HS-27A (cell line): ENCODE data around the gene SNRNP200.
A peak's percentile ranks its signal among the peaks of the same experiment; 100 is the strongest.

Source experiments
- DNase-seq: peaks from one replicate; pipeline ENCODE4 v3.0.0-alpha.2; 2012; ENCODE audit warnings: low read depth, missing footprints

The SNRNP200 gene

DNA sequence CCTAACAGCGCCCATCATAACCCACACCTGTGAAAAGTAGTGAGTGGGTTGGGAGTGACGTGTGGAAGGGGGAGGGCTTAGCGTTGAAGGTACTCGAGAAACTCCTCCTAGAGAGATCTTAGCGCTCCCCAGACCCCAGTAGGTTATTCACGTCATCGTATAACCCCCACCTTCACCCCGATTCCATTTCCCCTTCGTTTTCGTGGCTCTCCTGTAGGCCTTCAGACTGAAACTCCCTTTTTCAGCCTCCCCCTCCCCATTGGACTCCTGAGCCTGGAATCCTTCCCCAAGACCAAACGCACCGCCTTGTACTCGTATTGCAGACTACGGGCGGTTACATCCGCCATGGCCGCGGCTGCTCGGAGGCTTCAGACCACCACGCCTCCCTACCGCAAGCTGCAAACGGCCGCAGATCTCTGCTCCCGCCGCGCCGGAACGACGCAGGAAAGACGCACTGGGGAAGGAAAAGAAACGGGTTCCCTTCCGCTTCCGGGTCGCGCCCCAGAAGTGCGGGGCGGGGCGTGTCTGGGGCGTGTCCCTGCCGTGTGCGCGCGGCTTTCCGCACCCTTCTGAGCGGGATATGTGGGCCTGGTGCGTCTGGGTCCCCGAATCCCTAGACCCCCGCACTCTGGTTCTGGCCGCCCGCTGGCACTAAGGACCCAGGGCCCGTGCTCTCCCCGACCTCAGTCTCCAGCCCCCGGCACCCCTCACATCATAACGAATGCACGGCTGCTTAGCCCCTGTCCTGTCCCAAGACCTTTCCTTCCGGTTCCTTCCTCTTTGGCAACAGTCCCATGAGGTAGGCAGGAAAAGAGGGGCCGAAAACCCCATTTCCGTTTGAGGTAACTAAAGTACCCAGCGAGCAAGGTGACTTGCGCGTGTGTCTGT, at the start of gene SNRNP200:
TSS of gene SNRNP200 (minus strand) at position 456 of the 888 bp plus-strand sequence. CDS start at position 347, 109 bp downstream.
- DNase-seq: peak; percentile 62

DNA sequence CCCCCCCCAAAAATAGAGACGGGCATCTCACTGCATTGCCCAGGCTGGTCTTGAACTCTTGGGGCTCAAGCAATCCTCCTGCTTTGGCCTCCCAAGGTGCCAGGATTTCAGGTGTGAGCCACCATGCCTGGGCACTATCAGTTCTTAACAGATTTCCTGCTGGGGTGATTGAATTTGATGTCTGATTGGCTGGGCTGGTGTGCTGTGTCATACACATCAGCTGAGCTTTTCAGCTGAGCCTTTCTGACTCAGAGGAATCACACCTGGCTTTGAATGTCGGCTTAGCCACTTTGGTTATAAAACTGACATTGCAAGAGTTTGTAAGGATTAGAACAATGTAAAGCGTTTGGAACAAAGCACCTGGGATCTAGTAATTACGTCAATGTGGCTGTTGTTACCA, 49.1 kb upstream of the SNRNP200 start:
- no peak for DNase-seq

DNA sequence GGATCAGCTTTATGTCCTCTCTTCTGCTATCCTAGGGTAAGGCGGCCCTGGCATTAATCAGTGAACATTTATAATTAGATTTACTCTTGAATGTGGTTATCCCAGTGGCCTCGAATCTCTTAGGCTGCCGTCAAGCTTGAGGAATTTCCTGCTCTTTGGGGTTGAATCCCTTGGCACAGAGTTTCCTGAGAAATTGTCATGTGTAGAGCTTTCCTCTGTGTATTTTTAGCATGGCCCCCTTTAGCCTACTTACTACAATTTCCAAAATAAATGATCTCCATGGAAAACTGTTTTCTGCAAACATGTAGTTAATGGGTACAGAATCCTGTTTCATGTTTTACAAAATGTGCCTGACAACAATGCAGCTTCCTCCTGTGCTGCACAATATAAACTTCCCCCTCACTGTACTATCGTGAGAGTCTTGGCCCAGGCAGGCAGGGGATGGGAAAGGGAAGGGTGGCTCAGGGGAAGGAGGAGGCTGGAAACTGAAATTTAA, 48.3 kb upstream of the SNRNP200 start:
- DNase-seq: no peak

DNA sequence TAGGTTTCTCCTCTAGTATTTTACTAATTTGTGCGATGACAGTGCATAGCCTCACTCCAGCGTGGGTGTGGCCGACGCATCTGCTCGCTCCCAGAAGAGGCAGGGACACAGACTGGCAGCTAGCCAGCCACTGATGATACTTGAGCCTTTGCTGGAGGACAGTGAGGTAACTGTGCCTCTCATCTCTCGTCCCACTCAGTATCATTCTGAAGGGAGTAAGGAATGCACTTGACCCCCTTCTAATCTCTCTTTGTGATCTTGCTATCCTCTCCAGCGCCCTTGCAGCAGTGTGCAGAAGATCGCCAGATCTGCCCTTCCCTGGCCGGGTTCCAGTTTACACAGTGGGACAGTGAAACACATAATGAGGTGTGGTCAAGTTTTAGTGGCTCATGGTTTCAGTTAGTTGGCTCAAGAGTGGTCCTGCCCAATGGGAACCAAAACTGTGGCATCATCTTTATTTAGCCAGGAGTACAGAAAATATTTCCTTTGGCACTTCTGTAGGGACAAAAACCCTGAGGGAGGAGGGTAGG, 47.8 kb upstream of the SNRNP200 start:
- no peak for DNase-seq

DNA sequence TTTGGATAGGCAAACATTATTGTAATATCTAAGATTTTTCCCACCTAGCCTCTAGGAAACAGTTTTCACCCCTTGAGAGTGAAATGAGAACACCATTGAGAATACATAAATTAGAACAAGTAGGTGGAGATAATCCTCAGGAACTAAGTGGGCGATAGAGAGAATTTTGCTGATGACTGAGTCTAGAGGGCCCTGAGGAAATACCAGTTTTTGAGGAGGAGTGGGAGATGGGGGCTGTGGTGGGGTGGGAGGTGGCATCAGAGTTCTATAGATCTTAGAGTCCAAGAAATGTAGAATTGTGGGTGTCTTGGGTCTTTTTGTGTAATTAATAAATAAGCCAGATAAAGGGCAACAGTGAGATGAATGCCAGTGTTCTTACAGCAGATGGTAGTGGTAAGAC, 42.0 kb upstream of the SNRNP200 start:
- DNase-seq: no peak

DNA sequence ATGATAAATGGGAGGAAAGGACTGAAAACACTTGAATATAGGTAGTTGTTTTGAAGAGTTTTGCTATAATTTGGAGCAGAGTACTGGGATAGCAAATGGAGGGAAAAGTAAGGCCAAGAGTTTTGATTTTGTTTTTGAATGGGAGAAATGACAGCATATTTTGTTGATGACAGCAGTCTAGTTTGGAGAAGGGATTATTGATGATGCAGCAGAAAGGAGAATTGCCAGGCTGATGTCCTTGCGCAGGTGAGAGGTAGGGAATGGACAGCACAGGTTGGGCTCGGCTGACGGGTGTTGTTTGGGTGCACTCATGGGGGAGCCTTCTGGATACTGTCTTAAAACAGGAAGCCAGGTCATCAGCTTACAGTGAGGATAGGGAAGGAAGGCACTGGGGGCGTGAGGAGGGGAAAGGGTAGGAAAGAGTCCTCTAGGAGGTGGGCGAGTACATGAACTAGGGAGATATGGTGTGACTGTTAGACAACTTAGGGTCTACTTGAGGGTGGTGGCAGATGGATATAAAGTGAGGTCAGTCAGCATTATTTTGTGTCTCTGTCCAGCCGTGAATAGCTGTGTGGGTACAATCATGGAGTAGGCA, 40.6 kb upstream of the SNRNP200 start:
- DNase-seq: no peak

DNA sequence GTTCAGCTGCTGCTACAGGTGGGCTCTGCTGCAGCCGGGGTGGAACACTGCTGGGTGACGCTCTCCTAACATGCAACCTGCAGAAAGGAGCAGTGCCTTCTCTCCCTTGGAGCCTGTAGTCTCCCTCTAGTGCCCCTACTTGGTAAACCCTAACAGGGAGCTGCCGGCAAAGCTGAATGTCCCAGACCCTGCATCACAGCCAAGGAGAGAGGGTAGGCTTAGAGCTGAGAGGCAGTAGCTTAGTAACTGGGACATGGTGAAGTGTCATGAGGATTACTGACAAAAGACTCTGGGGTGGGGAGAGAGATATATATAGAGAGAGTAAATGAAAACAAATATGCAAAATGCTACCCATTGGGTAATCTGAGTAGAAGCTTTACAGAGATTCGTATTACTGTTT, 40.1 kb upstream of the SNRNP200 start:
- DNase-seq: no peak

DNA sequence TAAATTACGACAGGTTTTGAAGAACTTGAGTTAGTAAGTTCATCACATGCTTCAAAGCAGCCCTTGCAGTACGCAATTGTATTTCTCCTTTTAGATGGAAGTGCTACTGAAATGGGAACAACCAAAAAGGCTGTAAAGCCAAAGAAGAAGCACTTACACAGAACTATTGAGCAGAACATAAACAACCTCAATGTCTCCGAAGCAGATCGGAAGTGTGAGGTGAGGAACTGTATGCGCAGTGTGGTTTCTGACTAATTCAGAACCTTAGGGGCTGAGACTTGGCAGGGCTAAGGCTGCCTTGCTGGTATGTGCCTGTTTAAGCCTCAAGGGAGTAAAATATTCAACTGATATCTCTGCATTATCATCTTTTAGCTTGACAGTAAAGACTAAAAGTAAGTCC, 38.7 kb upstream of the SNRNP200 start:
- no peak for DNase-seq

DNA sequence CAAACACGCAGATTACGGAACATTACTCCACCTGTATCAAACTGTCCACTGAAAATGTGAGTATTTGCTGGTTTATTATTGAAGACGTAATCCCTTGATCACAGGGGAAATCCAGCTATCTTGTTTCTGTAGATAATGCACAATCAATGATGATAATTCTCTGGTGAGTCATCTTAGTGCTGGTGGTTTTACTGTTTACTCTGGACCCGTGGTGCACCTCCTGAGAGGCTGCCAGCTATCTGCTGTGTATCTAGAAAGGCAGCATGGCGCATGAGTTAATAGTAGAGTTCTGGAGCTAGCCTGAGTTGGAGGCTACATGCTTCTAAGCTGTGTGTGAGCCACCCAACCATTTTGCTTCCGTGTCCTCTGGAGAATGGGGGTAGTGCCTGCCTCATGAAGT, 36.7 kb upstream of the SNRNP200 start:
- no peak for DNase-seq

DNA sequence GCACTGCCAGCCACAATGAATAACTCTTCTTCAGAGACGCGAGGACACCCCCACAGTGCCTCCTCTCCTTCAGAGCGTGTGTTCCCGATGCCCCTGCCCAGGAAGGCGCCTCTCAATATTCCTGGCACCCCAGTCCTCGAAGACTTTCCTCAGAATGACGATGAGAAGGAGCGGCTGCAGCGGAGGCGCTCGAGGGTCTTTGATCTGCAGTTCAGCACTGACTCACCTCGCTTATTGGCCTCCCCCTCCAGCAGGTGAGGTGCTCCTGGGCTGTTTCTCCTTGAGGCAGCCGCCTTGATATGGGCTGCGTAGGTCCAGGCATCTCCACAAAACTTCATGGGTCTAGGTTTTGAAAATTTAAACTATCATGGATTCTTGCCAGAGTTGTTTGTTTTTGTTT, 36.3 kb upstream of the SNRNP200 start:
- DNase-seq: no peak

DNA sequence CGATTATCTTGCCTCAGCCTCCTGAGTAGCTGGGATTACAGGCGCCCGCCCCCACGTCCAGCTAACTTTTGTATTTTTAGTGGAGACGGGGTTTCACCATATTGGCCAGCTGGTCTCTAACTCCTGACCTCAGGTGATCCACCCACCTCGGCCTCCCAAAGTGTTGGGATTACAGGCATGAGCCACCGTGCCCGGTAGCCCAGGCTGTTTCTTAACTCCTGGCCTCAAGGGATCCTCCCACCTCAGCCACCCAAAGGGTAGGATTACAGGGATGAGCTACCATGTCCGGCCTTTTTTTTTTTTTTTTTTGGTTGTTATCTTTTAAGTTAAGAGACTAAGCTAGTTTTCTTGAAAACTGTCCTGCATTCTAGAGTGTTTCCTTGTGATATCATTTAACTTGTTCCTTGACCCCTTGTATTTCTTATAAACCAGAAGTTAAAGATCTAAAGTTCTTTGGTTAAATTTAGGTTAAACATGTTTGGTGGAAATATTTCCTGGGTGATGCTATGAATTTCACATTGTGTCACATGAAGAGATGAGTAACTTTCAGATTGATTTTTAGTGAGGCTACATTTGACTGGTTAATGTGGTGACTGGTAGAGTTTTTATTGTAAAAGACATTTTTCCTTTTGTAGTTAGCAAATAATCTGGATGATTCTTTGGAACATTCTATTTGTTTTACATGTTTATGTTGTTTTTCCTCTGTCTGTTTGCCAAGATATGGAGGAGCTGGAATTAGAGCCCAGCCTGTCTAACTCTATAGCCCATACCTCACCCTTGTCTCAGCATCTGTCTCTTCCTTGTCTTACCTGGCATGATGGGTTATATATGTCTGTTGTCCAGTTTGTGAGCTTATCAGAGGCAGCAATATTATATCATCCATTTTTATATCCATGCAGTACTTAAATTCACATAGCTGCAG, 35.4 kb upstream of the SNRNP200 start:
- no peak for DNase-seq

DNA sequence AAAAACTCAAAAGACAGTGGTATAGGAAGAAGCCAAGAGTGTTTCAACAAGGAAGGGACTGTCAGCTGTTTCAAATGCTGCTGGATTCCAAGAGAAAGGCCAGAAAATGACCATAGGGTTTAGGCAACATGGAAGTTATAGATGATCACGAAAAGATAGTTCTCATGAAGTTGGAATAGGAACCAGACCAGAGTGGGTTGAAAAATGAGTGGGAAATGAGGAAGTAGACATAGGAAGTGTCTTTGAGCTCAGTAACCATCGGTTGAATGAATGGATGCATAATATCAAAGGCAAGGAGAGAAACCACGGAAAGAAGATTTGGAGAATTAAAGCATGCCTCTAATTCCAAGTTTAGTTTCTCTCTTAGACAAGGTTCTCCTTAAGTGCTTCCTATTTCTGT, 31.5 kb upstream of the SNRNP200 start:
- no peak for DNase-seq

DNA sequence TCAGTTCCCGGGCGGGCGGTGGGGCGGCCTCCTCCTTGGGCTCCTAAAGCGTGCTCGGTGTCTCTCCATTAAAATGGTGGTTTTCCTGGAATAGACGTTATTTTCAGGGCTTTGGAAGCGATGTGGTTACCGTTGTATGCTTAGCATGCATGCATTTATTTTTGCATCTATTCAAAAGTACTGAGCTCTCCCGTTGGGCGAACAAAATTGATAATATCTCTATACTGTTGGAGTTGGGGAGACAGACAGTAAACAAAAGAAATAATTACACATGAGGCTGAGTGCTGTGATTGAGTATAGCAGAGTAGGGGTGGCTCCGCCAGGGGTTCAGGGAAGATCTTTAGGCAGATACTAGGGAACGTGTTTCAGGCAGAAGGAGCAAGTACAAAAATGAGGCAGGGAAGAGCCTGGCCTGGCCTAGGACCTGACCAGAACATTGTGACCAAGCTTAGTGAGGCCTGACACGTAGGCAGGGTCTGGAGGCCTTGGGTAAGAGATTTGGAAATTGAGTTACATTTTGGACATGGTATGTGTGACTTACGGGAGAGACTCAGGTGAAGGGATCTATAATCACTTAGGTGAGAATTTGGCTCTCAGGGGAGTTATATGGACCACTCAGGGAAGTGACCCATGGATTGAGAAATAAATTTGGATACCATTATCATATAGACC, 30.9 kb upstream of the SNRNP200 start:
- DNase-seq: no peak

DNA sequence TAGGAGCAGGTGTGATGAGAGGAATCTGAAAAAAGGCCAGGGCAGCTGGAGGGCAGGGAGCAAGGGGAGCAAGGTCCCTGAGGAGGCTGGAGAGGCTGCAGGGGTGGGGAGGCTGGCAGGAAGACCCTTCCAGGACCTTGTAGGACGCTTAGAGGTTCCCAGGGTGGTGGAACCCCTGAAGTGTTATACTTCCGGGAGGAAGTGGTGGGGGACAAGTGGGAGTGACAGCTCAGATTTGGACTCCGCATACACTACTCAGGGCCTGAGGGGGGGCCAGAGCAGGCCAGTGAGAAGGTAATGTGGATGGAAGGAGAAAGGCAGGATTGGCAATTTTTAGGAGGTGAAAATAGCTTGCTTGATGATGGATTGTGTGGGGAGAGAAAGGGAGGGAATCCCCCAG, 28.4 kb upstream of the SNRNP200 start:
- DNase-seq: no peak

DNA sequence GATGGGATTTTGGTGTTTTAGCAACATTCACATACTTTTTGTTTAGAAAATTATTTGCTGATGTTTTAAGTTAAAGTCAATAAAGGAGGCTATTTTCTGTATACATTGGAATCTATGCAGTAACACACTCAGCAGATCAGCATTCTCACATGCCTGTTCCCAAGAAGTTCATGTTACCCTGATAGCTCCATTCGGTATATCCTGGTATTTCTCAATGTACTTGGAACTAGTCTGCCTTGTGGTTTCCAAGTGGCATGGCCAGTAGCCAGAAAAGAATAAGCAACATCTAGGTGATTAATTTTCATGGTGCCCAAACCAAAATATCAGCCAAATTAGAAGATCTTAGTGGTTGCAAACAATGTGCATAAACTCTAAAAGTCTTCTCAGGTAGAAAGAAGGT, 25.1 kb upstream of the SNRNP200 start:
- no peak for DNase-seq

DNA sequence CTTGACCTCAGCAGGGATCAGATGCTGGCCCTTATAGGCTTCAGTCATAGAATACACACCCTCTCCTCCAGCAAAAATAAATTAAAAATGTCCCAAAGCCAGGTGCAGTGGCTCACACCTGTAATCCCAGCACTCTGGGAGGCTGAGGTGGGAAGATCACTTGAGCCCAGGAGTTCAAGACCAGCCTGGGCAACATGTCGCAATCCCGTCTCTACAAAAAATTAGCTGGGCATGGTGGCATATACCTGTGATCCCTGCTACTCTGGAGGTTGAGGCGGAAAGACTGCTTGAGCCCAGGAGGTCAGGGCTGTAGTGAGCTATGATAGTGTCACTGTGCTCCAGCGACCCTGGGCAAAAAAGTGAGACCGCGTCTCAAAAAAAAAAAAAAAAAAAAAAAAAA, 24.5 kb upstream of the SNRNP200 start:
- no peak for DNase-seq

DNA sequence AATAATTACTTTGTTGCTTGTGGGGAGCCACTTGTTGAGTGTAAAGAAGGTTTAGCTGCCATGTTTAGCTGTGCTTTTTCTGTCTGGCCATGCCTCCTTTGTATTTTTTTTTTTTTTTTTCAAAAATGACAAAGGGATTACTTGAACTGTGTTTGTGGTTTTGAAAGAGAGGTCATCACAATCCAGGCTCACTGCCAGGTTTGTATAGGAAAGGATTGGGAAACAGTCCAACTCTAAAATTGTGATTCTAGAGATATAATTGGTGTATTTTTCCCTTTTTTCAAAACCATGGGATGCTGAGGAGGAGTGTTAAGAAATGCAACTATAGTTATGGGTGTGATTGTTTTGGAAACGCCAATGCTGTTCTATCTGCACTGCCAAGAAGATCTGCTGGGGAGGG, 24.1 kb upstream of the SNRNP200 start:
- DNase-seq: no peak

DNA sequence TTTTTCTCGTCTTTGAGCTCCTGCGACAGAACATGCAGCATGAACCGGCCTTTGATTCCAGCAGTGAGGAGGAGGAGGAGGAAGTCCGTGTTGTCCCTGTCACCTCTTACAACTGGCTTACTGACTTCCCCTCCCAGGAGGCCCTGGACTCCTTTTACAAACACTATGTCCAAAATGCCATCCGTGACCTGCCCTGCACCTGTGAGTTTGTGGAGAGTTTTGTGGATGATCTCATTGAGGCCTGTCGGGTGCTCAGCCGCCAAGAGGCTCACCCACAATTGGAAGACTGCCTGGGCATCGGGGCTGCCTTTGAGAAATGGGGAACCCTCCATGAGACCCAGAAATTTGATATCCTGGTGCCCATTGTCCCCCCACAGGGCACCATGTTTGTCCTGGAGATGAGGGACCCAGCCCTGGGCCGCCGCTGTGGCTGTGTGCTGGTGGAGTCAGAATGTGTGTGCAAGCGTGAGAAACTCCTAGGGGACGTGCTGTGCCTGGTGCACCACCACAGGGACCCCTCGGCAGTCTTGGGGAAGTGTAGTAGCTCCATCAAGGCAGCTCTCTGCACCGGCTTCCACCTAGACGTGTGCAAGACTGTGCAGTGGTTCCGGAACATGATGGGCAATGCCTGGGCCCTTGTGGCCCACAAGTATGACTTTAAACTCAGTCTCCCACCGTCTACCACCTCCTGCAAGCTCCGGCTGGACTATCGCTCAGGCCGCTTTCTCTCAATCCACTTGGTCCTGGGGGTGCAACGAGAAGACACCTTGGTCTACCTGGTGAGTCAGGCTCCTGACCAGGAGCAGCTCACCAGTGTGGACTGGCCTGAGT, 21.9 kb upstream of the SNRNP200 start:
- DNase-seq: no peak

DNA sequence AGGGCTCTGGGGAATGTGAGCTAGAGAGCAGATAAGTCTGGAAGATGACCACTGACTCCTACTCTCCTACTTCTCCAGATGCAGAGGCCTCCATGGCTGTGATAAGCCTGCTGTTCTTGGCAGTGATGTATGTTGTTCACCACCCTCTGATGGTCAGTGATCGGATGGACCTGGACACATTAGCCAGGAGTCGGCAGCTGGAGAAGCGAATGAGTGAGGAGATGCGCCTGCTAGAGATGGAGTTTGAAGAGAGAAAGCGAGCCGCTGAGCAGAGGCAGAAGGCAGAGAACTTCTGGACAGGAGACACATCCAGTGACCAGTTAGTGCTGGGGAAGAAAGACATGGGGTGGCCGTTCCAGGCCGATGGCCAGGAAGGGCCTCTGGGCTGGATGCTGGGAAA, 21.2 kb upstream of the SNRNP200 start:
- no peak for DNase-seq

DNA sequence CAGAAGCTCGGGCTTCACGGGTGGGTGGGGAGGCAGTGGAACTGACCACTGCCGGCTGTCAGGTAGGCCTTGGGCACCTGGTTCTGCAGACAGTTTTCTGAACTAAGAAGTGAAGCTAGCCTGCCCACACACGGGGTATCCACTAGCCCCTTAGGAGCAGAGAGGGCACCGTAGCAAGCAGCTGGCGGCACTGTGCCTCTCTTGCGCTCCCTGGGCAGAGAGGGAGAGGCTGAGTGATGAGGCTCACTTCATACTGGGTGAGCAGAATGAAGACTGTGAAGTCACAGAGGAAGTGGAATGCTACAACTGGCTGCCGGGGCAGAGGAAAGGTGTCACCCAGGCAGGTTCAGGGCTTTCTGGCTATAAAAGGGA, 20.5 kb upstream of the SNRNP200 start:
- DNase-seq: no peak
